ENCODE results near the gene TLX3.

The TLX3 gene

GRCh38 chr5:171307789-171308452, 1.1 kb upstream of the TLX3 start:
- Histone ChIP-seq H3K27me3 (ENCODE audit: control insufficient read depth, insufficient read depth, low read length) (peaks cover 33% of the 10 kb centered on the region), H2AFZ (no peak overlapping the region), H3K4me3 (ENCODE audit: low read depth, low read length) (no peak overlapping the region), H3K79me2 (no peaks in the 10 kb centered on the region), H3K9me3 (ENCODE audit: control insufficient read depth, low read length) (no peaks in the 10 kb centered on the region), H3K27ac (no peak overlapping the region), H3K4me1 (no peaks in the 10 kb centered on the region), H3K36me3 (ENCODE audit: control insufficient read depth, insufficient read depth, low read length) (no peaks in the 10 kb centered on the region), H3K9ac (no peak overlapping the region), H3K4me2 (ENCODE audit: low read length) (no peak overlapping the region)
- TF ChIP-seq, protein P1, sequence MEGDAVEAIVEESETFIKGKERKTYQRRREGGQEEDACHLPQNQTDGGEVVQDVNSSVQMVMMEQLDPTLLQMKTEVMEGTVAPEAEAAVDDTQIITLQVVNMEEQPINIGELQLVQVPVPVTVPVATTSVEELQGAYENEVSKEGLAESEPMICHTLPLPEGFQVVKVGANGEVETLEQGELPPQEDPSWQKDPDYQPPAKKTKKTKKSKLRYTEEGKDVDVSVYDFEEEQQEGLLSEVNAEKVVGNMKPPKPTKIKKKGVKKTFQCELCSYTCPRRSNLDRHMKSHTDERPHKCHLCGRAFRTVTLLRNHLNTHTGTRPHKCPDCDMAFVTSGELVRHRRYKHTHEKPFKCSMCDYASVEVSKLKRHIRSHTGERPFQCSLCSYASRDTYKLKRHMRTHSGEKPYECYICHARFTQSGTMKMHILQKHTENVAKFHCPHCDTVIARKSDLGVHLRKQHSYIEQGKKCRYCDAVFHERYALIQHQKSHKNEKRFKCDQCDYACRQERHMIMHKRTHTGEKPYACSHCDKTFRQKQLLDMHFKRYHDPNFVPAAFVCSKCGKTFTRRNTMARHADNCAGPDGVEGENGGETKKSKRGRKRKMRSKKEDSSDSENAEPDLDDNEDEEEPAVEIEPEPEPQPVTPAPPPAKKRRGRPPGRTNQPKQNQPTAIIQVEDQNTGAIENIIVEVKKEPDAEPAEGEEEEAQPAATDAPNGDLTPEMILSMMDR (IDR thresholded peaks at IDR 0.05), result no peak

DNA sequence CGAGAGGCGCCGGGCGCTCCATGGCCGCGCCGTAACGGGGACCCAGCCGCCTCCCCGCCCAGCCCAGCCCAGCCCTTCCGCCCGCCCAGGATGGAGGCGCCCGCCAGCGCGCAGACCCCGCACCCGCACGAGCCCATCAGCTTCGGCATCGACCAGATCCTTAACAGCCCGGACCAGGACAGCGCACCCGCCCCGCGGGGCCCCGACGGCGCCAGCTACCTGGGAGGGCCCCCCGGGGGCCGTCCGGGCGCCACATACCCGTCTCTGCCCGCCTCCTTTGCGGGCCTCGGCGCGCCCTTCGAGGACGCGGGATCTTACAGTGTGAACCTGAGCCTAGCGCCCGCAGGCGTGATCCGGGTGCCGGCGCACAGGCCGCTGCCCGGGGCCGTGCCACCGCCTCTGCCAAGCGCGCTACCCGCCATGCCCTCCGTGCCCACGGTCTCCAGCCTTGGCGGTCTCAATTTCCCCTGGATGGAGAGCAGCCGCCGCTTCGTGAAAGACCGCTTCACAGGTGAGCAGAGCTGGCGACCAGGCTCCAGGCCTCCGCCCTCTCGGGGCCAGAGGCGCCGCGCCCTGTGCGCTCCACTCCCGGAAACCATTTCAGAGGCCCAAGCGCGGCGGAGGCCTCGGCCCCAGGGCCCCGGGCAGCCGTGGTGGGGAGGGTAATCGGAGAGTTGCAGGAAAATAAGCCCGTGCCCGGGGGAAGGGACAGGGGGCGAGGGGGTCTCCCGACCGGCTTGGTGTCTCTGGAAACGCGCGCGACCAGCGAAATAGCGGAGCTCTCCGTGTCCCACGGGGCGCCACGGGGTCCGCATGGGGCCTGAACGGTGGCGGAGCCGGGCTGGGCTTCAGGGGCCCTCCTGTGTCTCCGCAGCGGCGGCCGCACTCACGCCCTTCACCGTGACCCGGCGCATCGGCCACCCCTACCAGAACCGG, 496 bp downstream of the TLX3 start:
- H2AFZ ChIP-seq, result no peak overlapping the region
- H3K4me3 ChIP-seq (ENCODE audit: low read depth, low read length), result no peak overlapping the region
- no peak overlapping the region for H3K4me2 ChIP-seq (ENCODE audit: low read length)
- H3K79me2 ChIP-seq, result no peaks in the 10 kb centered on the region
- no peaks in the 10 kb centered on the region for H3K4me1 ChIP-seq
- no peak overlapping the region for H3K27ac ChIP-seq
- no peak overlapping the region for H3K9ac ChIP-seq
- no peaks in the 10 kb centered on the region for H3K9me3 ChIP-seq (ENCODE audit: control insufficient read depth, low read length)
- H3K27me3 ChIP-seq (ENCODE audit: control insufficient read depth, insufficient read depth, low read length), result peaks cover 39% of the 10 kb centered on the region
- H3K36me3 ChIP-seq (ENCODE audit: control insufficient read depth, insufficient read depth, low read length), result no peaks in the 10 kb centered on the region
- TF ChIP-seq, protein P1 (IDR thresholded peaks at IDR 0.05), result no peak

- no peaks in the 10 kb centered on the region for H3K79me2 ChIP-seq
- TF ChIP-seq, protein P1 (IDR thresholded peaks at IDR 0.05), result no peak
- no peak overlapping the region for H3K4me3 ChIP-seq (ENCODE audit: low read depth, low read length)
- no peaks in the 10 kb centered on the region for H3K9me3 ChIP-seq (ENCODE audit: control insufficient read depth, low read length)
- no peak overlapping the region for H3K27ac ChIP-seq
- peaks cover 39% of the 10 kb centered on the region for H3K27me3 ChIP-seq (ENCODE audit: control insufficient read depth, insufficient read depth, low read length)
- no peak overlapping the region for H2AFZ ChIP-seq
- H3K4me1 ChIP-seq, result peaks cover 2% of the 10 kb centered on the region
- H3K36me3 ChIP-seq (ENCODE audit: control insufficient read depth, insufficient read depth, low read length), result no peaks in the 10 kb centered on the region
- no peak overlapping the region for H3K4me2 ChIP-seq (ENCODE audit: low read length)
- H3K9ac ChIP-seq, result no peak overlapping the region
Measured at GRCh38 chr5:171310212-171310818, 1.3 kb downstream of the TLX3 start.

DNA sequence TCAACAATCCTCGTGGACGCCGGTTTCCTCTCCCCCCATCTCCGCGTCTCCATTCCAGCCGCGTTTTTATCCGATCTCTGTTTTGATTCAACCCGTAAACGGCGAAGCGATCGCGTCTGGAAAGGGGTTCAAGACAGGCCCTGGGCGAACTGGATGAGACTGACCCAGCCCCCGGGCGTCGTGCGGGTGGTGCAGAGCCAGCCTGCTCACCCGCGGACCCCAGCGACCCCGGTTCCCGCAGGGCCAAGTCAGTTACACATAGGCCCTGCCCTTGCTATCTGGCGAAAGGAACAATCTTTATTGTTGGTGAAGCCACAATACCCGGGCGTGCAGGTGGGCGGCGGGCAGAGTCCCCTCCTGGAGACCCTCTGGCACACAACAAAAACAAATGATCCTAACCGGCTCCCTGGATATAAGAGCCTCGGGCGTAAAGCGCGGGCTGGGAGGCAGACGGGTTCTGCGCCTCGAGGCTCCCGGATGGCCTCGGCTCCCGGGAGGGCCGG, 1.8 kb downstream of the TLX3 start:
- Histone ChIP-seq H3K4me1 (peaks cover 2% of the 10 kb centered on the region), H2AFZ (no peak overlapping the region), H3K27me3 (ENCODE audit: control insufficient read depth, insufficient read depth, low read length) (peaks cover 39% of the 10 kb centered on the region), H3K9ac (no peak overlapping the region), H3K27ac (no peak overlapping the region), H3K79me2 (no peaks in the 10 kb centered on the region), H3K9me3 (ENCODE audit: control insufficient read depth, low read length) (no peaks in the 10 kb centered on the region), H3K4me3 (ENCODE audit: low read depth, low read length) (no peak overlapping the region), H3K4me2 (ENCODE audit: low read length) (peak overlapping the region; percentile 40), H3K36me3 (ENCODE audit: control insufficient read depth, insufficient read depth, low read length) (no peaks in the 10 kb centered on the region)
- TF ChIP-seq, protein P1 (IDR thresholded peaks at IDR 0.05), result no peak

Measured in parathyroid adenoma (tissue), 2 donors.